Lung (tissue), 12 donors: ENCODE results near the gene SRD5A1. TPM values are rescaled to one million over a fixed set of nuclear protein-coding genes. Genes with fewer than 3 reads are reported as not detected.
"Not testable (repeated sequence)": the region's sequence is repeated elsewhere in the genome, so short reads cannot be mapped to it uniquely, and the experiment has no call there.

Source experiments
- ATAC-seq: fragments of 200-7000 bp; cut with Tn5 transposase; one replicate; pipeline ENCODE4 v1.9.1; 2020; ENCODE audit warnings: moderate number of reproducible peaks; ENCODE audit not compliant: insufficient read depth, low FRiP score
- DNase-seq, 3 donors: peaks; one replicate each; pipeline ENCODE4 v3.0.0-alpha.2; 2013 to 2017
- H3K27ac ChIP-seq, 2 donors: one replicate each; pipeline ENCODE4 v1.5.1; 2013; ENCODE audit warnings: mild to moderate bottlenecking in 2 of 2, moderate library complexity in 2 of 2, control low read depth in 1 of 2, inconsistent platforms in 1 of 2, low read depth in 1 of 2, low read length in 1 of 2
- H3K27me3 ChIP-seq, 3 donors: one replicate each; pipeline ENCODE4 v1.5.1; 2013; ENCODE audit warnings: low read length in 2 of 3; ENCODE audit not compliant: control insufficient read depth in 3 of 3, insufficient read depth in 3 of 3
- H3K36me3 ChIP-seq, 4 donors: one replicate each; pipeline ENCODE4 v1.5.1; 2013; ENCODE audit warnings: low read length in 4 of 4, mild to moderate bottlenecking in 1 of 4, moderate library complexity in 1 of 4; ENCODE audit not compliant: control insufficient read depth in 4 of 4, insufficient read depth in 4 of 4
- H3K4me1 ChIP-seq, 5 donors: one replicate each; pipeline ENCODE4 v1.5.1; 2013; ENCODE audit warnings: low read length in 5 of 5, mild to moderate bottlenecking in 2 of 5, moderate library complexity in 1 of 5; ENCODE audit not compliant: control insufficient read depth in 5 of 5, insufficient read depth in 5 of 5
- H3K4me3 ChIP-seq: one replicate; pipeline ENCODE4 v1.5.1; 2013; ENCODE audit warnings: mild to moderate bottlenecking, control low read depth, moderate library complexity
- H3K9ac ChIP-seq, 2 donors: one replicate each; pipeline ENCODE4 v1.5.1; 2013; ENCODE audit warnings: low read length in 2 of 2, control low read depth in 1 of 2; ENCODE audit not compliant: insufficient read depth in 1 of 2
- H3K9me3 ChIP-seq, 4 donors: one replicate each; pipeline ENCODE4 v1.5.1; 2013; ENCODE audit warnings: low read length in 3 of 4, mild to moderate bottlenecking in 1 of 4, moderate library complexity in 1 of 4; ENCODE audit not compliant: control insufficient read depth in 4 of 4, insufficient read depth in 3 of 4
- CTCF ChIP-seq: IDR thresholded peaks from 2 replicates; pipeline ENCODE4 v1.5.1; 2012; ENCODE audit warnings: mild to moderate bottlenecking; ENCODE audit errors: control extremely low read depth, extremely low read depth
- WGBS, 2 donors: extraction: QIAGEN DNeasy Blood & Tissue Kit; methylation state at CpG; one replicate each; pipeline ENCODE4 v1.1.7; 2013; 5-methylcytosine and 5-hydroxymethylcytosine counted together
- polyA plus RNA-seq, 2 donors: library from polyadenylated mRNA; stranded (reverse); fragments of 200-250 nt; gene quantifications; one replicate each; pipeline ENCODE4 v1.2.1, GENCODE V29; 2013
- total RNA-seq, 2 donors: library from RNA; depleted of rRNA in 1 of 2; stranded (reverse); fragments of >200 nt in 1 of 2; gene quantifications; one replicate each; pipeline ENCODE4 v1.2.1, GENCODE V29; 2014 to 2021
- donor health status: control.
- donor health status: control.
- donor health status: Bipolar disorder and iron deficiency.
- donor health status: healthy.
- donor health status: DM: yes; HTN: yes; CAD: no.

The SRD5A1 gene
- total and polyA plus RNA-seq, 4 donors, result 2.6 to 14.4 (median 7.3) TPM

GRCh38 chr5:6644794-6645241 lies 11.6 kb downstream of the SRD5A1 start:
- 92 to 93% methylated on average over 6 of the region's 6 CpGs for WGBS, 2 donors
- Histone ChIP-seq H3K4me3 (no peak overlapping the region), H3K36me3 (no peaks in the 10 kb centered on the region), H3K27ac (no peak overlapping the region), H3K4me1 (peaks cover 0 to 5% (median 0%) of the 10 kb centered on the region in 5 donors), H3K9me3 (peaks cover 0 to 5% (median 0%) of the 10 kb centered on the region in 4 donors), H3K9ac (no peak overlapping the region), H3K27me3 (no peaks in the 10 kb centered on the region)
- no peak for ATAC-seq
- TF ChIP-seq CTCF, result no peak
- no peak for DNase-seq

DNA sequence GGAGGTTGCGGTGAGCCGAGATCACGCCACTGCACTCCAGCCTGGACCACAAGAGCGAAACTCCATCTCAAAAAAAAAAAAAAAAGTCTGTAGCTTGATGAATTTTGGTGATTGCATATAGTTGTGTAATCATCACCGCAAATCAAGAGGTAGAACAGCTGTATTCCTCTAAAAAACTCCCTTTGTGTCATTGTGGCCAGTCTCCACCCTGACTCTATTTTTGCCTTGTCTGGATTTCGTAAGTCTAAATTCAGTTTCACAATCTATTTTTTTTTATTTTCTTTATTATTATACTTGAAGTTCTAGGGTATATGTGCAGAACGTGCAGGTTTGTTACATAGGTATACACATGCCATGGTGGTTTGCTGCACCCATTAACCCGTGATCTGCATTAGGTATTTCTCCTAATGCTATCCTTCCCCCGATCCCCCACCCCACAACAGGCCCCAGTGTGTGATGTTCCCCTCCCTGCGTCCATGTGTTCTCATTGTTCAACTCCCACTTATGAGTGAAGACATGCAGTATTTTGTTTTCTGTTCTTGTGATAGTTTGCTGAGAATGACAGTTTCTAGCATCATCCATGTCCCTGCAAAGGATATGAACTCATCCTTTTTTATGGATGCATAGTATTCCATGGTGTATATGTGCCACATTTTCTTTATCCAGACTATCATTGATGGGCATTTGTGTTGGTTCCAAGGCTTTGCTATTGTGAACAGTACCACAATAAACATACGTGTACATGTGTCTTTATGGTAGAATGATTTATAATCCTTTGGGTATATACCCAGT lies 12.5 kb downstream of the SRD5A1 start:
- not testable (repeated sequence) for H3K4me3 ChIP-seq, DNase-seq, H3K9ac ChIP-seq, H3K27ac ChIP-seq, H3K27me3 ChIP-seq, H3K4me1 ChIP-seq, H3K9me3 ChIP-seq, ATAC-seq, H3K36me3 ChIP-seq
- WGBS, 2 donors, result 63 to 78% methylated on average over 11 of the region's 11 CpGs

DNA sequence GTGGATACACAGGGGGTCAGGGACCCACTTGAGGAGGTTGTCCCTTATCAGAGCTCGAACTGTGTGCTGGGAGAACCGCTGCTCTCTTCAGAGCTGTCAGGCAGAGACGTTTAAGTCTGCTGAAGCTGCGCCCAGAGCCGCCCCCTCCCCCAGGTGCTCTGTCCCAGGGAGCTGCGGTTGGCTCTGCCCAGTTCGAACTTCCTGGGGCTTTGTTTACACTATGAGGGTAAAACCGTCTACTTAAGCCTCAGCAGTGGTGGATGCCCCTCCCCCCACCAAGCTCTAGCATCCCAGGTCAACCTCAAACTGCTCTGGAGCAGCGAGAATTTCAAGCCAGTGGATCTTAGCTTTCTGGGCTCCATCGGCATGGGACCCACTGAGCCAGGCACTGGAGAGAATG lies 15.9 kb downstream of the SRD5A1 start:
- ATAC-seq (no peak), DNase-seq (no peak)
- 77 to 79% methylated on average over 10 of the region's 10 CpGs for WGBS, 2 donors
- Histone ChIP-seq H3K36me3 (peaks cover 0 to 3% (median 1%) of the 10 kb centered on the region in 4 donors), H3K27me3 (no peaks in the 10 kb centered on the region), H3K9me3 (peaks cover 0 to 7% (median 0%) of the 10 kb centered on the region in 4 donors), H3K4me1 (peaks cover 0 to 3% (median 0%) of the 10 kb centered on the region in 5 donors), H3K4me3 (no peak overlapping the region), H3K9ac (no peak overlapping the region), H3K27ac (no peak overlapping the region)
- no peak for TF ChIP-seq CTCF

DNA sequence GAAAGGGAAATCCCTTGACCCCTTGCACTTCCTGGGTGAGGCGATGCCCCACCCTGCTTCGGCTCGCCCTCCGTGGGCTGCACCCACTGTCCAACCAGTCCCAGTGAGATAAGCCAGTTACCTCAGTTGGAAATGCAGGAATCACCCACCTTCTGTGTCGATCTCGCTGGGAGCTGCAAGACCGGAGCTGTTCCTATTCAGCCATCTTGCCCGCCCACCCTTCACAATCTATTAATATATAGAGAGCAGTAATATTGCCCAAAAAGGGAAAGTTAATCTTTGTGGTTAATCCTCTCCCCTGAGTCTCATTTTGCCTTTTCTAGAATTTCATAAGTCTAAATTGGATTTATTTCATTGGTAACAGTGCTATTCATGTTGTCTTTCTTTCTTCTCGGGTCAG lies 16.4 kb downstream of the SRD5A1 start:
- Histone ChIP-seq H3K9me3 (peaks cover 0 to 7% (median 0%) of the 10 kb centered on the region in 4 donors), H3K4me3 (no peak overlapping the region), H3K27me3 (no peaks in the 10 kb centered on the region), H3K36me3 (peaks cover 0 to 4% (median 2%) of the 10 kb centered on the region in 4 donors), H3K27ac (no peak overlapping the region), H3K9ac (no peak overlapping the region), H3K4me1 (peaks cover 0 to 3% (median 0%) of the 10 kb centered on the region in 5 donors)
- WGBS, 2 donors, result 92 to 94% methylated on average over 9 of the region's 9 CpGs
- no peak for TF ChIP-seq CTCF
- ATAC-seq, result no peak
- DNase-seq, result no peak
